ENCODE measurements around the gene CLCN6.

DNA sequence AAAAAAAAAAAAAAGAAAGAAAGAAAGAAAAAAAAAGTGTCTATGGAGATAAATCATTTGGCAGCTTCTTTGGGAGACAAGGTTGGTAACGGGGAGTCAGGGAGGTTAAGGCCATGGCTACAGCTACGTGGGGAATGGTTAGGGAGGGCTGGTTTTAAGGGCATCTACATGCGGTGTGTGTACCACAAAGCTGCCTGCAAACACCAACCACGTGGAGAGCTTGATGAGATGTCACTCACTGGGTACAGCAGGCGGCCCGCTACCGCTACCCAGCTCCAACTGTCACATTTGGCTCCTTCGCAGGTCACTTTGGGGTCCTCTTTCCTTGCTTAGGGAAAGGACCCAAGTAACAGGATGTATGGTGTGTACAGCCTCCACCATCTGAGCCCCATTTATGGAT is 48.5 kb downstream of the CLCN6 start:
- TF ChIP-seq, protein P1, sequence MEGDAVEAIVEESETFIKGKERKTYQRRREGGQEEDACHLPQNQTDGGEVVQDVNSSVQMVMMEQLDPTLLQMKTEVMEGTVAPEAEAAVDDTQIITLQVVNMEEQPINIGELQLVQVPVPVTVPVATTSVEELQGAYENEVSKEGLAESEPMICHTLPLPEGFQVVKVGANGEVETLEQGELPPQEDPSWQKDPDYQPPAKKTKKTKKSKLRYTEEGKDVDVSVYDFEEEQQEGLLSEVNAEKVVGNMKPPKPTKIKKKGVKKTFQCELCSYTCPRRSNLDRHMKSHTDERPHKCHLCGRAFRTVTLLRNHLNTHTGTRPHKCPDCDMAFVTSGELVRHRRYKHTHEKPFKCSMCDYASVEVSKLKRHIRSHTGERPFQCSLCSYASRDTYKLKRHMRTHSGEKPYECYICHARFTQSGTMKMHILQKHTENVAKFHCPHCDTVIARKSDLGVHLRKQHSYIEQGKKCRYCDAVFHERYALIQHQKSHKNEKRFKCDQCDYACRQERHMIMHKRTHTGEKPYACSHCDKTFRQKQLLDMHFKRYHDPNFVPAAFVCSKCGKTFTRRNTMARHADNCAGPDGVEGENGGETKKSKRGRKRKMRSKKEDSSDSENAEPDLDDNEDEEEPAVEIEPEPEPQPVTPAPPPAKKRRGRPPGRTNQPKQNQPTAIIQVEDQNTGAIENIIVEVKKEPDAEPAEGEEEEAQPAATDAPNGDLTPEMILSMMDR (IDR thresholded peaks at IDR 0.05) = no peak
- no peak for TF ChIP-seq POLR2A (IDR thresholded peaks at IDR 0.05)

All from right lobe of liver (tissue), 4 donors.